H1 (cell line): ENCODE data around the gene FCGBP. TPM values are rescaled to one million over a fixed set of nuclear protein-coding genes. Genes with fewer than 3 reads are reported as not detected.
"Not testable (repeated sequence)": the region's sequence is repeated elsewhere in the genome, so short reads cannot be mapped to it uniquely, and the experiment has no call there.

ENCODE experiments used
- CTCF ChIA-PET: fragments of 300-600 bp; sonication (Branson Sonifier 250); formaldehyde crosslinking; loops from one replicate; lab custom pipeline; 2021; ENCODE audit not compliant: partially characterized antibody; lab: Charles Lee
- POLR2A ChIA-PET: fragments of 300-600 bp; sonication (Branson Sonifier 250); formaldehyde crosslinking; loops from one replicate; lab custom pipeline; 2021; ENCODE audit warnings: inconsistent platforms; ENCODE audit not compliant: partially characterized antibody; lab: Charles Lee
- DNase-seq, 2 experiments: peaks; one replicate each; pipeline versions ENCODE4 v3.0.0 to v3.0.0-alpha.2; 2010 to 2022; ENCODE audit warnings: low spot score in 2 of 2, low read depth in 1 of 2, mixed read lengths in 1 of 2
- FAIRE-seq: peaks from 2 replicates; lab custom pipeline; 2011; peaks lifted over from hg19 to GRCh38; lab: Jason Lieb, UNC
- H2AFZ ChIP-seq: 2 replicates; pipeline ENCODE4 v1.8.1; 2012; ENCODE audit warnings: low read length, inconsistent platforms
- H2AK5ac ChIP-seq: 2 replicates; pipeline ENCODE4 v1.6.1; 2013; ENCODE audit warnings: low read depth, low read length
- H2BK120ac ChIP-seq: replicated peaks from 2 replicates; pipeline ENCODE3; 2013; ENCODE audit warnings: low read depth, low read length, inconsistent platforms
- H2BK12ac ChIP-seq: 2 replicates; pipeline ENCODE4 v1.6.1; 2013; ENCODE audit warnings: low read depth, low read length
- H2BK15ac ChIP-seq: 2 replicates; pipeline ENCODE4 v1.6.1; 2013; ENCODE audit warnings: low read length
- H2BK20ac ChIP-seq: 2 replicates; pipeline ENCODE4 v1.6.1; 2013; ENCODE audit warnings: low read length
- H2BK5ac ChIP-seq: 2 replicates; pipeline ENCODE4 v1.6.1; 2013; ENCODE audit warnings: low read depth, low read length
- H3K14ac ChIP-seq: 2 replicates; pipeline ENCODE4 v1.6.1; 2013; ENCODE audit warnings: inconsistent platforms; ENCODE audit not compliant: insufficient read length
- H3K18ac ChIP-seq: 2 replicates; pipeline ENCODE4 v1.6.1; 2013; ENCODE audit warnings: low read length; ENCODE audit errors: extremely low read depth
- H3K23ac ChIP-seq: 2 replicates; pipeline ENCODE4 v1.6.1; 2013; ENCODE audit warnings: inconsistent platforms; ENCODE audit not compliant: insufficient read length
- H3K23me2 ChIP-seq: 2 replicates; pipeline ENCODE4 v1.6.1; 2013; ENCODE audit warnings: low read depth, low read length
- H3K27ac ChIP-seq: 2 replicates; pipeline ENCODE4 v1.6.1; 2011; ENCODE audit warnings: low read depth, low read length, inconsistent platforms
- H3K27me3 ChIP-seq, 4 experiments: replicated peaks in 1 of 4; 1 replicate in 1 of 4; 2 replicates in 3 of 4; pipeline versions ENCODE4 v1.6.1 to v1.8.1; 2011 to 2013; ENCODE audit warnings: low read length in 3 of 4, mild to moderate bottlenecking in 3 of 4, inconsistent platforms in 2 of 4, mixed read lengths in 2 of 4, moderate library complexity in 1 of 4; ENCODE audit not compliant: control insufficient read depth in 3 of 4, insufficient read depth in 3 of 4; ENCODE audit errors: extremely low read depth in 1 of 4
- H3K36me3 ChIP-seq, 4 experiments: 2 replicates each; pipeline versions ENCODE4 v1.6.1 to v1.8.1; 2011 to 2013; ENCODE audit warnings: mild to moderate bottlenecking in 4 of 4, low read length in 3 of 4, moderate library complexity in 2 of 4, control low read depth in 1 of 4, inconsistent platforms in 1 of 4; ENCODE audit not compliant: insufficient read depth in 4 of 4, control insufficient read depth in 2 of 4
- H3K4ac ChIP-seq: replicated peaks from 2 replicates; pipeline ENCODE3; 2013; ENCODE audit warnings: low read length, low read depth, mixed read lengths, inconsistent platforms; ENCODE audit not compliant: insufficient read length
- H3K4me1 ChIP-seq, 4 experiments: replicated peaks in 1 of 4; 1 replicate in 1 of 4; 2 replicates in 3 of 4; pipeline versions ENCODE4 v1.6.1 to v1.8.1; 2011 to 2013; ENCODE audit warnings: low read length in 3 of 4, inconsistent platforms in 2 of 4, mixed read lengths in 1 of 4; ENCODE audit not compliant: insufficient read depth in 4 of 4, control insufficient read depth in 3 of 4
- H3K4me2 ChIP-seq, 2 experiments: 2 replicates each; pipeline versions ENCODE4 v1.6.1 to v1.8.1; 2011 to 2013; ENCODE audit warnings: low read depth in 2 of 2, low read length in 2 of 2, control low read depth in 1 of 2, inconsistent platforms in 1 of 2, mild to moderate bottlenecking in 1 of 2; ENCODE audit not compliant: insufficient read depth in 1 of 2
- H3K4me3 ChIP-seq, 4 experiments: fragments of 200-600, 300-600 bp in 1 of 4; sonication (generic), shearing (Covaris generic), sonication (Bioruptor Twin) in 1 of 4; 2 replicates each; pipeline versions ENCODE4 v1.5.1 to v1.8.1; 2011 to 2016; ENCODE audit warnings: low read length in 4 of 4, low read depth in 3 of 4, control low read depth in 2 of 4, inconsistent platforms in 2 of 4, mild to moderate bottlenecking in 2 of 4, mixed read lengths in 1 of 4, moderate library complexity in 1 of 4; ENCODE audit not compliant: insufficient read depth in 2 of 4; ENCODE audit errors: extremely low read depth in 1 of 4
- H3K56ac ChIP-seq: replicated peaks from 2 replicates; pipeline ENCODE3; 2013; ENCODE audit warnings: low read depth, mild to moderate bottlenecking, mixed read lengths, low read length, inconsistent platforms; ENCODE audit not compliant: insufficient read length
- H3K79me1 ChIP-seq: 2 replicates; pipeline ENCODE4 v1.6.1; 2013; ENCODE audit warnings: low read depth, low read length, control low read depth
- H3K79me2 ChIP-seq, 2 experiments: 2 replicates each; pipeline versions ENCODE4 v1.6.1 to v1.8.1; 2012 to 2013; ENCODE audit warnings: low read length in 2 of 2, mild to moderate bottlenecking in 2 of 2, inconsistent platforms in 1 of 2; ENCODE audit not compliant: insufficient read depth in 2 of 2, control insufficient read depth in 1 of 2
- H3K9ac ChIP-seq, 4 experiments: replicated peaks in 1 of 4; 1 replicate in 1 of 4; 2 replicates in 3 of 4; pipeline versions ENCODE4 v1.6.1 to v1.8.1; 2011 to 2013; ENCODE audit warnings: low read depth in 3 of 4, low read length in 3 of 4, control low read depth in 2 of 4, mild to moderate bottlenecking in 2 of 4, moderate library complexity in 2 of 4, inconsistent platforms in 1 of 4; ENCODE audit errors: extremely low read depth in 1 of 4
- H3K9me3 ChIP-seq, 2 experiments: 2 replicates each; pipeline versions ENCODE4 v1.6.1 to v1.8.1; 2012 to 2013; ENCODE audit warnings: mild to moderate bottlenecking in 2 of 2, moderate library complexity in 2 of 2, control low read depth in 1 of 2, inconsistent platforms in 1 of 2, low read depth in 1 of 2, low read length in 1 of 2, mixed read lengths in 1 of 2; ENCODE audit not compliant: insufficient read depth in 2 of 2
- H4K20me1 ChIP-seq, 2 experiments: replicated peaks in 1 of 2; 2 replicates each; pipeline versions ENCODE3 to v1.8.1; 2011 to 2013; ENCODE audit warnings: inconsistent platforms in 2 of 2, low read length in 2 of 2, mild to moderate bottlenecking in 1 of 2; ENCODE audit not compliant: insufficient read depth in 2 of 2, control insufficient read depth in 1 of 2
- H4K5ac ChIP-seq: 2 replicates; pipeline ENCODE4 v1.6.1; 2013; ENCODE audit warnings: low read length, low read depth, mixed read lengths, inconsistent platforms; ENCODE audit not compliant: insufficient read length
- H4K8ac ChIP-seq: 2 replicates; pipeline ENCODE4 v1.8.0; 2013; ENCODE audit warnings: mild to moderate bottlenecking, moderate library complexity, low read length, inconsistent platforms; ENCODE audit not compliant: insufficient read depth; ENCODE audit errors: extremely low read depth
- H4K91ac ChIP-seq: replicated peaks from 2 replicates; pipeline ENCODE3; 2013; ENCODE audit warnings: low read length, mixed read lengths, inconsistent platforms; ENCODE audit not compliant: insufficient read length
- WGBS, 2 experiments: shearing (Covaris generic) in 1 of 2; methylation state at CpG; one replicate each; pipeline versions ENCODE4 v1.1.6 to v1.1.7; 2013 to 2015; ENCODE audit warnings: low lambda C conversion rate in 2 of 2, mixed read lengths in 2 of 2, inconsistent platforms in 1 of 2, low coverage in 1 of 2, missing lambda C conversion rate in 1 of 2; ENCODE audit not compliant: insufficient replicate concordance in 2 of 2, insufficient coverage in 1 of 2, insufficient read length in 1 of 2; ENCODE audit errors: extremely low coverage in 1 of 2, missing lambda C conversion rate in 1 of 2; 5-methylcytosine and 5-hydroxymethylcytosine counted together
- polyA plus RNA-seq, 7 experiments: library from polyadenylated mRNA; depleted of rRNA in 3 of 7; stranded (reverse) in 5 of 7; unstranded in 2 of 7; fragments of >200 nt in 5 of 7; fragments of 200-250 nt in 2 of 7; gene quantifications; 1 replicate in 5 of 7; 2 replicates in 1 of 7; 4 replicates in 1 of 7; pipeline versions ENCODE4 v1.2.1 to v1.2.3, GENCODE V29; 2011 to 2013; ENCODE audit warnings: missing spikeins in 2 of 7, mixed read lengths in 2 of 7
- total RNA-seq: library from RNA; stranded (reverse); fragmentation: NEBNext Ultra II Directional; extraction: Animal tissue kit (Norgen Biotek cat#: 25700); gene quantifications from 2 replicates; pipeline ENCODE4 v1.2.1, GENCODE V29; 2021

FCGBP gene
- total and polyA plus RNA-seq, 2 of the 8 experiments (the other 6 are each of a cell fraction or from before 2014, with no cell fraction given) = 1.1 to 3.1 TPM

DNA sequence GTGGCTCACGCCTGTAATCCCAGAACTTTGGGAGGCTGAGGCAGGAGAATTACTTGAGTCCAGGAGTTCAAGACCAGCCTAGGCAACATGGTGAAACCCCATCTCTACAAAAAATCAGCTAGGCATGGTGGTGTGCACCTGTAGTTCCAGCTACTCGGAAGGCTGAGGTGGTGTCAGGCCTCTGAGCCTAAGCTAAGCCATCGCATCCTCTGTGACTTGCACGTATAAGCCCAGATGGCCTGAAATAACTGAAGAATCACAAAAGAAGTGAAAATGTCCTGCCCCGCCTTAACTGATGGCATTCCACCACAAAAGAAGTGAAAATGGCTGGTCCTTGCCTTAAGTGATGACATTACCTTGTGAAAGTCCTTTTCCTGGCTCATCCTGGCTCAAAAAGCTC lies 23.5 kb upstream of the FCGBP start:
- not testable (repeated sequence) for H2BK120ac ChIP-seq, H4K5ac ChIP-seq, H3K4me3 ChIP-seq, H3K27me3 ChIP-seq, H4K20me1 ChIP-seq, FAIRE-seq, H3K4me2 ChIP-seq, H3K4ac ChIP-seq, H3K14ac ChIP-seq, H3K27ac ChIP-seq, H3K4me1 ChIP-seq, H3K79me2 ChIP-seq, H3K23me2 ChIP-seq, H2BK12ac ChIP-seq, H2AFZ ChIP-seq, H2BK15ac ChIP-seq, H3K79me1 ChIP-seq, H3K9me3 ChIP-seq, H4K91ac ChIP-seq, H4K8ac ChIP-seq, H2BK5ac ChIP-seq, H3K56ac ChIP-seq, H3K23ac ChIP-seq, H3K18ac ChIP-seq, H3K9ac ChIP-seq, H3K36me3 ChIP-seq, H2BK20ac ChIP-seq, DNase-seq
- H2AK5ac ChIP-seq = 0 out of 2 replicates have a peak overlapping the region, but pooled peaks have one; percentile 48
- ChIA-PET CTCF (interaction anchor here (1.2 kb wide), 1 partner anchor 13 kb away, joined by 5 read pairs; the partner anchor contains the start of gene PSMC4), POLR2A (interaction anchor here (1.4 to 1.6 kb wide), 2 partner anchors 12 to 16 kb away, joined by 3 to 6 read pairs; no protein-coding TSS in a partner anchor)
- WGBS, 2 experiments = 87% methylated on average over 5 of the region's 5 CpGs; no CpG with 5 or more reads in 1 of the 2 experiments
